Stimulated activated CD4-positive, alpha-beta T cell treated with anti-CD3 and anti-CD28 coated beads, Interleukin-1b, Interleukin-23, amount 100 ng/mL, for 4 hours (primary cell): ENCODE results near the gene THRB.
"Not testable (repeated sequence)": the region's sequence is repeated elsewhere in the genome, so short reads cannot be mapped to it uniquely, and the experiment has no call there.

Experiments used
- DNase-seq, 2 donors: peaks; one replicate each; pipeline ENCODE4 v3.0.0-alpha.2; 2020; ENCODE audit warnings: low read depth in 2 of 2

THRB gene

DNA sequence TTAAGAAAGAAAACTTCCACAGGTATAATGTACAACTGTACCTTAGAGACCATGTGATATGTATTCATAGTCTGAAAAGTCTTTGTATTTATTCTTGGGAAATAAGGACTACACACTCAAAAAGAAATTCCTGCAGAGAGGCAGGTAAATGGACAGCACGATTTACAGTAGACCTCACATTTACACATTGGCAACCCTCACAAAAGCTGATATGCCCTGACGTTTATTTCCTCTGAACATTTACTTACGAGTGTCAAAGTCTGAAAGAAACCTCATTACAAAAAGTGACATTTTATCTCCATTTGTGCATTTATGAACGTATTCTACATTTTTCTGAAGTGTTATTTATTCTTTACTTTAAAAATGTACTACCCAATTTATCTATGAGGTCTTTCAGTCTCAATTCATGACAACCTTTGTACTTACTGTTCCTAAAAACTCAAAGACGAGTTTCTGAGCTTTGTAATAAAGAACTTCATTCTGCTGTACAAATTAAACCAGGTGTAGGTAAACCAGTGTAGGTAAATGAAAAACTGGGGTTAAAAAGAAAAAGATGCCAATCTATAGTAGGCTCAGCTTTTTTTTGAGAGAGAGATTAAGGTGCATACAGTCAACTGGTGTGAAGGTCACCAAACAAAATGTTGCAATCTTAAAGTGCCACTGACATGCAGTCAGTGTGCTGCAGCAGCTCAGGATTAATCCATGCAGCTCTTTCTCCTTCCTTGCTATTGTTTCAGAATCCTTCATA lies 44.3 kb downstream of the THRB start:
- DNase-seq = no peak

DNA sequence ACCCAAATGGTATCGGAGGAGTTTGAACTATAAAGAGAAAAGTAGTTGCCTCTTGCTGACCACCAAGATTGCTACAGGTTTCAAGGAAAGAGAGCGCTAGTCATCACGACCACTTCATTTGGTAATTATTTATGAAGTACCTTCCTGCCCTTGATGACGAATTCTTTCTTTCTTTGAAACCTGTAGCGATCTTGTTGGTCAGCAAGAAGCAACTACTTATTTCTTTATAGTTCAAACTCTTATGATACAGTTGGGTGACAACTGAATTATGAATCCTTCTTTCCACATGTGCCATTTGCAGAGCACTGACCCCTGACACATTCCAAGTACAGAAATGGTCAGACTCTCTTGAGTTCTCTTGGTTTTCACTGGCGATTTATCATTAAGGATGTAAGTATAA lies 46.8 kb downstream of the THRB start:
- no peak for DNase-seq

DNA sequence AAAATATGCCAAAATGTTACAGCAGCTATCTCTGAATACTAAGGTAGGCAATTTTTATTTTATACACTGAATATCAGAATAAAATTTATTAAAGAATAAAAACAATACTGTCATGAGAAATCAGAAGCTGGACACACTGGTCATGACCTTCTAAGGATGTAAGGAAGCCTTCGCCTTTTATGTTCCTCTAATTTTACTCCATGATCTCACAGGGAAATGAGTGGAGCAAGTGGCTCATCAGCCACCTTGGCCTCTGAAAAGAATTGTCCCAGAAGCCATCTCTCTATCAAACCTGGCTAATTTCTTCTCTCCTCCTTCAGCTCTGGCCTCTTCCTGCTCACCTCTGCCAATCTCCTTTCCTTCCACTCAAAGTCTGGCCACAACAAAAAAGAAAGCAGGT lies 48.6 kb downstream of the THRB start:
- DNase-seq = no peak

DNA sequence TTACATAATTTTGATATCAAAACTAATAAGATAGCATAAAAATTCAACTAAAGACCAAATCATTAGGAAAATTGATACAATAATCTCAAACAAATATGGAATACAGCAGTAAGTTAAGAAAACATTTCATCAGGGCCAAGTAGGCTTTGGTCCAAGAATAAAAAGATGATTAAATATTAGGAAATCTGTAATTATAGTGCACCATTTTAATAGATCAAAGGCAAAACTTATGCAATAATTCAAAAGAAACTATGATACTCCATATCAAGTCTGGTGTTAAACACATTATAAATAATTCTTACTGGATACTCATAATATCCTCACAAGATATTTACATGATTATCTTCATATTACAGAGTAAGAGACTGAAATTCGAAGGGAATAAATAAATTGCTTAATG lies 51.2 kb downstream of the THRB start:
- DNase-seq = no peak

DNA sequence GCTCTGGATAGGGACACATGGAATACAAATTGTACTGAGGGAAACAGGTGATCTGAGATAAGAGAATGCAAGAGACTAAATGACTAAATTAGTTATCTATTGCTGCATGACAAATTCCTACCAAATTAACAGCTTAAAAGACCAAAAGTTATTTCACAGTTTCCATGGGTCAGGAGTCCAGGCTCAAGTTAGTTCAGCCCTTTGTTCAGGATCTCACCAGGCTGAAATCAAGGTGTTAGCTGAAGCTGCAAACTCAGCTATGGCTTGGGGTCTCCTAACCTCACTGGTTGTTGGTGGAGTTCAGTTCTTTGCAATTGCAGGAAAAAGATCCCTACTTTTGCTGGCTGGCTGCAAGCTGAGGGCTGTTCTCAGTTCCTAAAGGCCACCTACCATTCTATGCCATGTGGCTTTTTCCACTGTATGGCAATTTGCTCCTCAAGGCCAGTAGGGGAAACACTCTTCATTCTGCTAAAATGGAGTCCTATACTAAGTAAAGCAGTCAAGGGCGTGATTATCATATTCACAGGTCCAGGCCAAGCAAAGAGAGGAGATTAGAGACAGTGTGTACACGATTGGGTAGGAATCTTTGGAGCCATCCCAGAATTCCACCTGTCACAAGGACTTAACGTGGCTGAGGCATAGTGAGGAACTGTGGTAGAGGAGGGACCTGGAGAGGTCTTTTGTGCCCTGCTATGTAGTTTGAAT lies 53.7 kb downstream of the THRB start:
- DNase-seq = no peak

DNA sequence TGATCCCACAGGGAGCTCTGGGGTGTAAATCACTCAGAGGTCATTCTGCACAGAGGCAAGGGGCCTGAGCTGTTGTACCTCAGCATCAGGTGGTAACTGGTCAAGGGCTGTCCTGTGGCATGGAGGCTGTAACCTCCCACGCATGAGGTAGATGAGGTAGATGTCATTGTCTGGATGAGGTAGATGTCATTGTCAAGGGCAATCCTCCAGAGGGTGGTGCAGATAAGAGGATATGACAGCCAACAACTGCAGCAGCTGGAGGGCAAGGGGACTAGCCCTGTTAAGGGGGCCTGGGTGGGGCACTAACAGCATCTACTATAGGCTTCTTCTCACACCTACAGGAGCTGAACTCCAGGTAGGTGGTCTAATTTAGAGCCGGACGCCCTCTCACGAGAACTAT lies 55.6 kb downstream of the THRB start:
- DNase-seq = no peak

DNA sequence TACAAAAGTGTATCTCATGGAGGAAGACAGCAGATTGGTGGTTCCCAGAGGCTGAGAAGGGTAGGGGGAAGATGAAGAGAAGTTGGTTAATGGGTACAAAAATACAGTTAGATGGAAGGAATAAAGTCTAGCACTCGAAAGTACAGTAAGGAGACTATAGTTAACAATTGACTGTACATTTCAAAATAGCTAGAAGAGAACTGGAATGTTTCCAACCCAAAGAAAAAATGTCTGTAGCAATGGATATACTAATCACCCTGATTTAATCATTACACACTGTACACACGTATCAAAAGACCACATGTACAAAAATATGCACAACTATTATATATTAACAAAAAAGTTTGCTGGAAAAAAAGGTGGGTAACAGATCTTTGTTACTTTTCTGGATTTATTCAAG lies 57.3 kb downstream of the THRB start:
- DNase-seq = no peak

DNA sequence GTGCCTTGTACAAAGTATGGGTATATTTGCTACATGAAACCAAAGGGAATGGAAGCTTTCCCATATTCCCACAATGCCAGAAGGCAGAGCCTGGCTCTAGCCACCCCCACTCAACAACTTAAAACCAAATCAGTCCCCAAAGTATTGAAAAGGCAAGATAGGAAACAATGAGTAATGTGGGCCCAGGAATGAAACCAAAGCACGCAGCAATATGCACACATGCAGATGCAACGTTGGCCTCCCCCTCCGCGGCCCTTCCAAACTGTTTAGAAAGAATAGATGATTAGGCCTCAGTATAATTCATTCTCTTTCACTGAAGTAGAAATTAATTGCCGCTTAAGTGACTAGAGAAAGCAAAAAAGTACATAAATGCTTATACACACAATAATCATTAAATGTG lies 59.1 kb downstream of the THRB start:
- DNase-seq = no peak

DNA sequence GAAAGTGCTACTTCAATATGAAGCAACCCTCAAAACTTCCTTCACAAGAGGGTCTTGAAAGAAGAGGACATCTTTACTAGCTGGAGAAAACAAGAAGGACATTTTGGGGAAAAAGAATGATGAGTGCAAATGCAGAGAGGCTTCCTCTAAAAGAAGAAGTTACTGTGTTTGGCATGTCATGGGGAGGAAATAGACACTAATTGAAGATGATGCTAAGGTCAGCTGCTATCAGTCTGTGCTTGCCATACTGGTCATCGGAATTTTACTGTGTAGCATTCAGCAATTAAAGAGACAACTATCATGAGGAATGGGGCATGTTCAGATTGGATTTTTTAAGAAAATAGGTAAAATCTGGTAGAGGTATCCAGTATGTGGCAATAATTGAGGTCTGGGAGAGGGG lies 60.0 kb downstream of the THRB start:
- DNase-seq = no peak

DNA sequence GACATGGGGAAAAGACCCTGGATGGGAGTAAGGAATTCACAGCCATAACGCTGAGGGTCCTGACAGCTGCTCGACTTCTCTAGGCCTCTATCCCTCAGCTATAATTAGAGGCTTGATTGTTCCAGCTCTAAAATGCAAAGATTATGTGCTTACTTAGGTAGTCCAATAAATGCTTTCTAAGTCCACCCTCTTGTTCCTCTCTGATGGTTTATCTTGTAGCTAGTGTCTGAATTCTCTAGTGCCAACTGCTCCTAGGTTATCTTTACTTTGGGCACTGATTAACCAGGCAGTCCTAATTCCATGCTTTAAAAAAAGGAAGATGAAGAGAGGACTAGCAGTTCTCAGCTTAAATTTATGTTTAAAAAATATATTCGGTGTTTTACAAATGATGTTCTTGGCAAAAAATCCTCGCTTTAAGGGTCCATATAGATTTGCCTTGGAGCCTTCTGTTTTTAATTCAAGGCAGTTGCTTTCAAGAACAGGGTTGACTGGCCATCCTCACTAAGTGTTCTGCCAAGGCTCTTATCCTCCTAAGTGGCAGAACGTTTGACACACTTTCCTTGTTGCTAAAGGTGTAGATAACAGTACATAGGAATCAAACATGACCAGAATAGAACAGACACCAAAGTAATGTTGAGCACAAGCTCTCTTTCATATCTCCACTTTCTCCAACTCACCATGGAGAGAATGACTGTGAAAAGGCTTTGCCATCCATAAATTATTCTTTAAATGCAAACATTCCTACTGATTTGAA lies 60.6 kb downstream of the THRB start:
- DNase-seq = no peak

DNA sequence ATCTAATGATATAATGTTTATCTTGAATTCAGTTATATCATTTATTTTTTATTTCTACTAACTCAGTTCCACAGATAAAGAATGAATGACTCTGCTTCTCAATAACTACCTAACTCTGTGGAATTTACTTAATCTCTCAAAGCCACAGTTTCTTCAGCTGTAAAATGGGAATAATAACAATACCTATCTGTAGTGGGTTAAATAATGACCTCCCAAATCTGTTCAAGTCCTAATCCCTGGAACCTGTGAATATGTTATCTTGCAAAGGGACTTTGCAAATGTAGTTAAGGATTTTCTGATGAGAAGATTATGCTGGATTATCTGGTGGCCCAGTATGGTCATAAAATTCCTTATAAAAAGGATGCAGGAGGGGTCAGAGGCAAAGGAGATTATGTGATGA lies 61.7 kb downstream of the THRB start:
- DNase-seq = no peak

DNA sequence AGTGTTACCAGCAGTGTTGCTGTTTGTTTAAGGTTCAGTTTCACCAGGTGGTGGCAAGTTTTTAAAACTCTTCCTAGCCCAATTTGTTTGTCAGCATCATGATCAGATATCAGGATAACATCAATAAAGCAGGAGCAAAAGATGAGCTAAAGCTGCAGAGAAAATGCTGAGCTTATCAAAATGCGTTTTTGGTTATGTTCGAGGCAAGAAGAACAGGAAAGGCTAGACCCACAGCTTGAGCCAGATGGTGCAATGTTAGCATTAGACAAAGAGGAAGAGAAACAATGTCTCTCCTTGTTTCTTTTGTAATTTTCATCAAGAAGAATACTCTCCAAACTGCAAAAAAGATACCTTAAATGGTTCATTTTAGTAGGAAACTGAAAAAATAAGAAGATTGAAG lies 66.2 kb downstream of the THRB start:
- no peak for DNase-seq

DNA sequence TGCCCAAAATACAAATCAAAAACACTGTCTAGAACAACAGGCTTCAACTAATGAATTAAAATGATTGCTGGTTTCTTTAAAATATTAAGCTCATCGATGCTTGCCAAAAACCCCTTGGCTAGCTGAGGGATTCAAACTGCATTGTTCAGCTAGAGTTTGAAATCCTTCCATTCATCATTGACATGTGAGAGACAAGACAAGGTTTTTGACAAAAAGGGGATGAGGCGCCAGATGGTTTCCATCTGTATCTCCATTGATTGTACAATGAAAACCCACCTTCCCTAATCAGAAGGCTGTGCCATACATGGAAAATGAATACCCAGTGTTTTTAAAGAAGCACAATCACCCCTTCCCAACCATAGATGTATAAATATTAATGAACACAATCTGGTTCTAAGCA lies 67.8 kb downstream of the THRB start:
- DNase-seq = no peak

DNA sequence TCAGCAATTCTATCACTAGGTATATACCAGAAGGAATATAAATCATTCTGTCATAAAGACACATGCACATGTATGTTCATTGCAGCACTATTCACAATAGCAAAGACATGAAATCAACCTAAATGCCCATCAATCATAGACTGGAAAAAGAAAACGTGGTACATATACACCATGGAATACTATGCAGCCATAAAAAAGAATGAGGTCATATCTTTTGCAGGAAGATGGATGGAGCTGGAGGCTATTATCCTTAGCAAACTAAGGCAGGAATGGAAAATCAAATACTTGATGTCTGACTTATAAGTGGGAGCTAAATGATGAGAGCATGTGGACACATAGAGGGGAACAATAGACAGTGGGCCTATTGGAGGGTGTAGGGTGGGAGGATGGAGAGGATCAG lies 73.8 kb downstream of the THRB start:
- DNase-seq = not testable (repeated sequence)

DNA sequence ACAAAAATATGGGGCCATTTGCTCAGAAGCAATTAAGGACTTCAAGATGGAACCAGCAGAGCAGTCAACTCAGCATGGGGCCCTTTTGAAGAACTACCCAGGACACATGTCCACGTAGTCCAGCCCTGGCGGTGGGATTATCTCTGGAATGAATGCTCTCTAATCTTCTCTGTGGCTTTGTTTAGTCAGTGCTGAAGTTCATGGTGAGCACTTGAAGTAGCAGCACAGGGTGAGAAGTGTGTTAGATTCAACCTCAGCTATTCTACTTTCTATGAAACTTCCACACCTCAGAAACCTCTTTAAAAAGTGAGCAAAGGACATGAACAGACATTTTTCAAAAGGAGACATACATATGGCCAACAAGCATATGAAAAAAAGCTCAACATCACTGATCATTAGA lies 74.4 kb downstream of the THRB start:
- no peak for DNase-seq

DNA sequence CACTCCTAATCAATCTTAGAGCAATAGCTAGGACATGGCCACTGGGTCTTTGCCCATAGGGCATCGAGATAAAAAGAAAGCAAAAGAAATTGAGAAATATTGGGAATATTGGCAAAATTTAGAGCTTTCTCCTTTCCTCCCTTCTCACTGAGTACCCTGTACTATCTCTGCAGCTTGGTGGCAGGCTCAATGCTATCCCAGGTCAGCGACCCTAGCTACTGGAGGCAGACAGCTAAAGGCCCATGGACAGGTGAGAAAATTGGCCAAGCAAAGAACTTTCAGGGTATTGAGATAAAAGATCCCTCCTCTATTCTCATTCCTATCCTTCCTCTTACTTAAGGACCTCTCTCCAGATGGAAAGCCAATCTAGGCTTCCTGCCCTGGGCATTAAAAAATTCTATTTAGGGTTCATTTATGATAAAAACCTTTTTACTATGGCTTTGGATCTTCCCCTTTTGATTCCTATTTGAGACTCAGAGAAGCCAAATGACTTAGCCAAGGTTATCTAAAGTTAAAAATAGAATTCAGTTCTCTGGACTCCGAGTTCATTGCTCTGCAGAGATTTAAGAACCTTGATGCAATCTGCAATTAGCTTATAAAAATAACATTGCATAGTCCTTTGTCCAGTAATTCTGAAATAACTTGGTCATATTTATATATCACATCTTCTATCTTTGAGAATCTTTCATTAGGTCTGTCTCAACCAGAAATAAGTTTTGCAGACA lies 75.4 kb downstream of the THRB start:
- DNase-seq = no peak

DNA sequence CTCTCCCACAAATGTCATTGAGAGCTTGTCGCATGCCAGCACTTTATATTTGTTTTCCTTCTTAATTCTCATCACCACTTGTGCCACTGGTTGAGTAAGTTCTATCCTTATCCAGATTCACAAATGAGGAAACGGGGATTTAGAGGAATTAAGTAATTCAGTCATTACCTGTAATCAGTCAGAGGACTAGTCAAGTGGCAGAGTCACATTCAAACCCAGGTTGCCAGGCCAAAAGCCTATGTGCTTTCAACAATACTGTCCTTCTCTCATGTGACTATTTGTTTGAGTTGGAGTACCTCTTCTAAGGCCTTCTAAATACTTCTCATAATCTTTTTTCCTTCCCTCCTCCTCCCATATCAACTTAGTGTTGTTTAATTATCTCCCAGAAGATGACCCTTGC lies 76.9 kb downstream of the THRB start:
- no peak for DNase-seq

DNA sequence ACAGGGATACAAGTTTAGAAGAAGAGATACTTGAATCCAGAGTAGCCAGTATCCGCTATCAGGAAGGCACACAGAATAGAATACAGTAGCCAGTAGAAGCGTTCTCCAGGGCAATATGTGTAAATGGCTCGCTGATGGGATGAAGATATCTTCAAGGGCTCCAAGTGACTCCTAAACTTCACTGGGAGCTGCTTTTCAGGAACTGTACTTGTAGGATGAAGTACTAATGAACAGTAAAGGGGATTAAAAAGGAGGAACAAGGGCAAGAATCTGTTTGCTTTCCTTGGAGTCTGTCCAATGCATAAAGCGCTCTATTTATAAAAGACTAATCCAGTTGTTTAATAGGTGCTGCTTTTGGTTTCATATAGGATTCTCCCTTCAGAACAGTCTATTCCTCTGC lies 78.4 kb downstream of the THRB start:
- DNase-seq = no peak

DNA sequence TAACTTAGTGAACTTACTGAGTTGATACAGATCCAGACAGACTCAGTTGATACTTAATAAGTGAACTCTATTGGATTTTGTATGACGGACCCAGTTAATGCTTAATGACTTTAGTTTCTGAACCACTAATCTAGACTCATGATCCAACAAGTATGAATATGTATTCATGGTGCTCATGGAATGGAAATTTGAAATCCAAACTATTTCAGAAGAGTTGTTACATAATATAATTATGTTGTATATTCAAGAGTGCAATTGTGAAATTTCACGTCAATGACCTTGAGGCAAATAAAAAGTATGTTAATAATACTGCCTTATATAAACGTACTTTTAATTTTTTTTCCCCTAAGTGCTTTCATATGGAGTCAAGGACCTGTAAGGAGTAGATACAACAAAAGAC lies 78.8 kb downstream of the THRB start:
- no peak for DNase-seq

DNA sequence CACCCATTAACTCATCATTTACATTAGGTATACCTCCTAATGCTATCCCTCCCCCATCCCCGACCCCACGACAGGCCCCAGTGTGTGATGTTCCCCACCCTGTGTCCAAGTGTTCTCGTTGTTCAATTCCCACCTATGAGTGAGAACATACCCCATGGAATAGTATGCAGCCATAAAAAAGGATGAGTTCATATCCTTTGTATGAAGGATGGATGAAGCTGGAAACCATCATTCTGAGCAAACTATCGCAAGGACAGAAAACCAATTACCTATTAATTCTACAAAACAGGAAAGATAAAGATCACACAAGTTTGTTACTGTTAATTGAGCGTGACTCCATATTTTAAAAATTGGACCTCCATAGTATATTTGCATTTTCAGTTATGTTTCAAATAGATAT lies 81.0 kb downstream of the THRB start:
- DNase-seq = not testable (repeated sequence)

DNA sequence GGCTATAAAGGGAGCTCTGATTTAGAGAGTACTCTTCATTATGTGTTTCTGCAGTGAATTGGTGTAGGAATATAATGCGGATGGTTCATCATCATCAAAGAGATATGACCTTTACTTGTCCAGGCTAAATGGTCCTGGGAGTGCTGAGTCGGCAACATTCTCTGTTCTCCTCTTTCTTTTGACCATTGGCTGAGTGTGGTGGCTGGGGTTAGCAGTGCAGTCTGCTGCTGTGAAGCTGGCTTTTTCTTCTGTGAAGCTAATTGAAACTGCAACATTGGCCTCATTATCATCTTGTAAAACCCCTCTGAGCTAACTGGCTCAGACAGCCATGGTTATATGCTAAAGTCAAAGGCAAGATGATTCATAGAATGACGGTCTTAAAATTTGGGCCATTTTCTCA lies 83.8 kb downstream of the THRB start:
- no peak for DNase-seq

DNA sequence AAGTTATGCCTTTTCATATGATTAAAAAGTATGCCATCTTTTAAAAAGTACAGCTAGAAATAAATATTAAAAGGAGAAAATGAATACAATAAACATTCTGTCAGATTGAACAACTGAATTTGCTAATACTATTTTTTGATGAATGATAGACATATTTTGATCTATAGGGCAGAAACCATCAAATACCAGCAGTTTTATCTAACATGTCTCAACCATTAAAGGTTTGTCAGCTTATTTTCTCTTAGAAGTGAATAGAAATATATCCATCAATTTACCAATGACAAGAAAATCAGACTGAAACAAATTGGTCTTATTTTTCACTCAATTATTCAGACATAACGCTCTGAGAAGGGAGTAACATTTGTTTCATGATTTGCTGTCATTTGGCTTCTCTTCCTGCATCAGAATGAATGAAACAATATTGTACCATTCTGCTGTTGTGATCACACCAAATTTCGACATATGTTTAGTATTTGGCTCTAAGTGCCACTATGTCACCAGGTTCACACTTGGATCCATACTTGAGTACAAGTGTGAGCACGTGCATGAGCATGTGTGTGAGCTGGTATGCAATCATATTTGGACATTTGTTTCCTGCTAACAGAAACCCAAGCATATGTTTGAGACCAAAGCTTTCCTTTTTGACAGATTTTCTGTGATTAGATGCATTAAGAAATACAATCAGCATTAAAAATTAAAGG lies 86.5 kb downstream of the THRB start:
- no peak for DNase-seq
